MG63 (cell line): ENCODE measurements around the gene PHYHD1. TPM values are rescaled to one million over a fixed set of nuclear protein-coding genes. Genes with fewer than 3 reads are reported as not detected.

Experiments used
- total RNA-seq: library from RNA; depleted of rRNA; stranded (reverse); fragments of >200 nt; shearing (Covaris generic); gene quantifications from 2 replicates; pipeline ENCODE4 v1.2.3, GENCODE V29; 2014; ENCODE audit warnings: low replicate concordance; rRNA removed

The PHYHD1 gene
- total RNA-seq, 1 experiment from 2014 or later, result not detected

Other genes with a start within 250 kb of the PHYHD1 start
- 782 and 1,015 TPM in 2 replicates for gene SET, start 231.8 kb upstream of the PHYHD1 start, total RNA-seq
- gene PKN3, start 218.5 kb upstream of the PHYHD1 start, total RNA-seq, result 10.2 and 10.5 TPM in 2 replicates
- gene ZDHHC12, start 196.9 kb upstream of the PHYHD1 start, total RNA-seq, result 22.7 and 26.6 TPM in 2 replicates
- gene ZER1, start 149.1 kb upstream of the PHYHD1 start, total RNA-seq, result 10.2 and 28.2 TPM in 2 replicates
- gene TBC1D13, start 133.7 kb upstream of the PHYHD1 start, total RNA-seq, result 1.8 and 2.0 TPM in 2 replicates
- gene ENDOG, start 102.5 kb upstream of the PHYHD1 start, total RNA-seq, result 11.9 and 19.7 TPM in 2 replicates
- 9.8 and 36.3 TPM in 2 replicates for gene SPOUT1, start 91.2 kb upstream of the PHYHD1 start, total RNA-seq
- 9.6 and 17.8 TPM in 2 replicates for gene KYAT1, start 39.0 kb upstream of the PHYHD1 start, total RNA-seq
- 13.8 and 19.1 TPM in 2 replicates for gene LRRC8A, start 38.8 kb upstream of the PHYHD1 start, total RNA-seq
- 16.9 and 29.7 TPM in 2 replicates for gene DOLK, start 26.6 kb downstream of the PHYHD1 start, total RNA-seq
- gene NUP188, start 26.7 kb downstream of the PHYHD1 start, total RNA-seq, result 14.5 and 22.4 TPM in 2 replicates
- gene SH3GLB2, start 107.3 kb downstream of the PHYHD1 start, total RNA-seq, result 36.7 and 42.7 TPM in 2 replicates
- 16.5 and 19.3 TPM in 2 replicates for gene MIGA2, start 115.6 kb downstream of the PHYHD1 start, total RNA-seq
- gene DOLPP1, start 160.1 kb downstream of the PHYHD1 start, total RNA-seq, result 18.4 and 24.9 TPM in 2 replicates
- gene CRAT, start 189.8 kb downstream of the PHYHD1 start, total RNA-seq, result 16.3 and 17.5 TPM in 2 replicates
- 76.3 and 127 TPM in 2 replicates for gene PTPA, start 190.4 kb downstream of the PHYHD1 start, total RNA-seq